Thyroid gland (tissue), 4 donors: ENCODE measurements around the gene SLC22A5. TPM values are rescaled to one million over a fixed set of nuclear protein-coding genes. Genes with fewer than 3 reads are reported as not detected.

ENCODE experiments used
- DNase-seq, 2 donors: peaks; one replicate each; pipeline ENCODE4 v3.0.0-alpha.2; 2019
- H3K27ac ChIP-seq, 3 donors: fragments of 200-600 bp; sonication (generic); 1 replicate in 2 of 3; 2 replicates in 1 of 3; pipeline ENCODE4 v1.5.1; 2016 to 2019; ENCODE audit warnings: mild to moderate bottlenecking in 1 of 3, moderate library complexity in 1 of 3
- H3K27me3 ChIP-seq: fragments of 200-600 bp; sonication (generic); one replicate; pipeline ENCODE4 v1.5.1; 2019
- H3K36me3 ChIP-seq, 2 donors: fragments of 200-600 bp; sonication (generic); one replicate each; pipeline ENCODE4 v1.5.1; 2016 to 2019
- H3K4me1 ChIP-seq, 2 donors: fragments of 200-600 bp; sonication (generic); one replicate each; pipeline ENCODE4 v1.5.1; 2017 to 2019
- H3K4me3 ChIP-seq, 3 donors: fragments of 200-600 bp; sonication (generic); replicated peaks in 1 of 3; 1 replicate in 2 of 3; 2 replicates in 1 of 3; pipeline ENCODE4 v1.5.1; 2016; ENCODE audit warnings: mild to moderate bottlenecking in 1 of 3
- H3K9me3 ChIP-seq: fragments of 200-600 bp; sonication (generic); one replicate; pipeline ENCODE4 v1.5.1; 2017
- POLR2A ChIP-seq, 2 donors: fragments of 450-650 bp; IDR thresholded peaks; one replicate each; pipeline ENCODE4 v1.6.1; 2017; ENCODE audit warnings: antibody characterized with exemption in 2 of 2, mild to moderate bottlenecking in 2 of 2, moderate library complexity in 1 of 2
- WGBS, 2 donors: methylation state at CpG; one replicate each; pipeline ENCODE4 v1.1.5; 2017; 5-methylcytosine and 5-hydroxymethylcytosine counted together
- intact Hi-C: fragments of 100-400 bp; cut with DNase I; formaldehyde crosslinking; loops from one replicate; pipeline ENCODE4 v1.15.1; 2023
- total RNA-seq, 4 donors: library from RNA; depleted of rRNA; stranded (reverse); fragments of >200 nt; gene quantifications; one replicate each; pipeline ENCODE4 v1.2.3, GENCODE V29; 2016
- TF ChIP-seq, protein P1 (sequence below), 6 experiments: fragments of 200-600 bp in 3 of 6; fragments of 450-650 bp in 3 of 6; sonication (generic) in 3 of 6; IDR thresholded peaks; one replicate each; pipeline ENCODE4 v1.5.1; 2016 to 2019; ENCODE audit warnings: antibody characterized with exemption in 6 of 6, mild to moderate bottlenecking in 2 of 6, inconsistent platforms in 1 of 6, moderate library complexity in 1 of 6

The SLC22A5 gene
- total RNA-seq, 4 donors from 2014 or later, result 18.1 to 28.3 (median 24.2) TPM

DNA sequence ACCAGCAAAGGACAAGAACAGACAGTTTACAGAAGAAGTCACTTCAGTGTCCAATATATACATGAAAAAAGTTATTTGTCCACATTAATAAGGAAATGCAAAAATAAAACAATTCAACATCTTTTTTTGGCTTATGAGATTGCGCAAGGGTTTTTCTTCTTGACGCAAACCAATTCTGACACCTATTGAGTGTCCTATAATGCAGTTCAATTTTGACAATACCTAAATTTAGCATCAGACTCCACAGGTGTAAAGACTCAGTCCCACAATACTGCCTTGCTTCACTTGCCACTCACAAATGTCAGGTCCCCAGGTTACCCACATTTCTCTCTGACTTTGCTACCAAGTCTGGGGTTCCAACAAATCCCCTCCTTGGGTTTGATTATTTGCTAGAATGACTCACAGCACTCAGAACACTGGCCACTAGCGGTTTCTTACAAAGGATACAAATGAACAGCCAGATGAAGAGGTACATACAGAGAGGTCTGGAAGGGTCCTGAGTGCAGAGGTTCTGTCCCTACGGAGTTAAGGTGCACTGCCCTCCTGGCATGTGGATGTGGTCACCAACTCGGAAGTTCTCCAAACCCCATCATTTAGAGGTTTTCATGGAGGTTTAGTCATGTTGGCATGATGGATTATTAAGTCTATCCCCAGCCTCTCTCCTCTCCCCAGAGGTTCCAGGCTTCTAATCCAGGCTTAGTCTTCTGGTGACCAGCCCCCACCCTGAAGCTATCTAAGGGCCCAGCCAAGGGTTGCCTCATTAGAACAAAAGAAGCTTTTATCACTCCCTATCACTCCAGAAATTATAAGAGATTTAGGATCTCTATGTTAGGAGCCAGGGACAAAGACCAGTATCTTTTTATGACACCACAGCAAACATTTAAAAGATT is 27.0 kb upstream of the SLC22A5 start:
- DNase-seq, result no peak
- Histone ChIP-seq H3K4me1 (no peaks in the 10 kb centered on the region), H3K4me3 (no peak overlapping the region), H3K27ac (no peak overlapping the region), H3K36me3 (no peaks in the 10 kb centered on the region), H3K9me3 (no peaks in the 10 kb centered on the region), H3K27me3 (no peaks in the 10 kb centered on the region)
- intact Hi-C loops, result no loop called here
- TF ChIP-seq, protein P1, sequence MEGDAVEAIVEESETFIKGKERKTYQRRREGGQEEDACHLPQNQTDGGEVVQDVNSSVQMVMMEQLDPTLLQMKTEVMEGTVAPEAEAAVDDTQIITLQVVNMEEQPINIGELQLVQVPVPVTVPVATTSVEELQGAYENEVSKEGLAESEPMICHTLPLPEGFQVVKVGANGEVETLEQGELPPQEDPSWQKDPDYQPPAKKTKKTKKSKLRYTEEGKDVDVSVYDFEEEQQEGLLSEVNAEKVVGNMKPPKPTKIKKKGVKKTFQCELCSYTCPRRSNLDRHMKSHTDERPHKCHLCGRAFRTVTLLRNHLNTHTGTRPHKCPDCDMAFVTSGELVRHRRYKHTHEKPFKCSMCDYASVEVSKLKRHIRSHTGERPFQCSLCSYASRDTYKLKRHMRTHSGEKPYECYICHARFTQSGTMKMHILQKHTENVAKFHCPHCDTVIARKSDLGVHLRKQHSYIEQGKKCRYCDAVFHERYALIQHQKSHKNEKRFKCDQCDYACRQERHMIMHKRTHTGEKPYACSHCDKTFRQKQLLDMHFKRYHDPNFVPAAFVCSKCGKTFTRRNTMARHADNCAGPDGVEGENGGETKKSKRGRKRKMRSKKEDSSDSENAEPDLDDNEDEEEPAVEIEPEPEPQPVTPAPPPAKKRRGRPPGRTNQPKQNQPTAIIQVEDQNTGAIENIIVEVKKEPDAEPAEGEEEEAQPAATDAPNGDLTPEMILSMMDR (IDR thresholded peaks at IDR 0.05), result no peak
- no peak for TF ChIP-seq POLR2A (IDR thresholded peaks at IDR 0.05)
- WGBS, 2 donors, result 73 to 84% methylated on average over 5 of the region's 5 CpGs

- TF ChIP-seq POLR2A (IDR thresholded peaks at IDR 0.05), result no peak
- TF ChIP-seq, protein P1 (IDR thresholded peaks at IDR 0.05), result no peak
- intact Hi-C loops, result no loop called here
- H3K27me3 ChIP-seq, result no peaks in the 10 kb centered on the region
- 77 to 96% methylated on average over 5 of the region's 5 CpGs for WGBS, 2 donors
- DNase-seq, result no peak
- no peak overlapping the region for H3K4me3 ChIP-seq
- H3K4me1 ChIP-seq, result no peaks in the 10 kb centered on the region
- H3K27ac ChIP-seq, result no peak overlapping the region
- peaks cover 4 to 6% of the 10 kb centered on the region in 2 donors for H3K36me3 ChIP-seq
- H3K9me3 ChIP-seq, result no peaks in the 10 kb centered on the region
Observed at GRCh38 chr5:132344775-132345514, 24.6 kb upstream of the SLC22A5 start.

DNA sequence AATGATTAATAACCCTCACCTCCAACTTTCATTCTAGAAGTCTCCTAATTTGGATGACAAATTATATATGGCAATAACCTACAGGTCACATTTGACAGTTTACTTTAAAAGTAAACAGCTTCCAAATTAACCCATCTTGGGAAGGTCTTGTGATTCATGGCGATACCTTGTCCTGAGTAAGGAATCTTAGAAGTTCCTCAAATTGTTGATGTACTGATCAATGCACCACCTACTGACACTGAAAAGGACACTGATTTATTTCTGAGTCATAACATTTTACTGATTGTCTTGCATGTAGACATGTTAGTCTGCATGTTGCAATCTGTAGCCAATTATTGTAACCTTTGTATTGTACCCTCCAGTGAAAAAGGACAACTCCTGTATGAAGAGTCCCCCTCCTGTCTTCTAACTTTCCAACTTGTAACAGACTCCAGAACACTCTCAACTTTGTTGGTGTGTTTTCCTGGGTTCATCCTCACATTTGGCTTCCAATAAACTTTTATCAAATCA is 16.0 kb upstream of the SLC22A5 start:
- Histone ChIP-seq H3K9me3 (no peaks in the 10 kb centered on the region), H3K36me3 (peaks cover 4 to 6% of the 10 kb centered on the region in 2 donors), H3K4me1 (no peaks in the 10 kb centered on the region), H3K27ac (no peak overlapping the region), H3K27me3 (no peaks in the 10 kb centered on the region), H3K4me3 (no peak overlapping the region)
- no peak for TF ChIP-seq POLR2A (IDR thresholded peaks at IDR 0.05)
- TF ChIP-seq, protein P1 (IDR thresholded peaks at IDR 0.05), result no peak
- intact Hi-C loops, result no loop called here
- no peak for DNase-seq
- 97 to 100% methylated on average over 1 of the region's 1 CpG for WGBS, 2 donors

DNA sequence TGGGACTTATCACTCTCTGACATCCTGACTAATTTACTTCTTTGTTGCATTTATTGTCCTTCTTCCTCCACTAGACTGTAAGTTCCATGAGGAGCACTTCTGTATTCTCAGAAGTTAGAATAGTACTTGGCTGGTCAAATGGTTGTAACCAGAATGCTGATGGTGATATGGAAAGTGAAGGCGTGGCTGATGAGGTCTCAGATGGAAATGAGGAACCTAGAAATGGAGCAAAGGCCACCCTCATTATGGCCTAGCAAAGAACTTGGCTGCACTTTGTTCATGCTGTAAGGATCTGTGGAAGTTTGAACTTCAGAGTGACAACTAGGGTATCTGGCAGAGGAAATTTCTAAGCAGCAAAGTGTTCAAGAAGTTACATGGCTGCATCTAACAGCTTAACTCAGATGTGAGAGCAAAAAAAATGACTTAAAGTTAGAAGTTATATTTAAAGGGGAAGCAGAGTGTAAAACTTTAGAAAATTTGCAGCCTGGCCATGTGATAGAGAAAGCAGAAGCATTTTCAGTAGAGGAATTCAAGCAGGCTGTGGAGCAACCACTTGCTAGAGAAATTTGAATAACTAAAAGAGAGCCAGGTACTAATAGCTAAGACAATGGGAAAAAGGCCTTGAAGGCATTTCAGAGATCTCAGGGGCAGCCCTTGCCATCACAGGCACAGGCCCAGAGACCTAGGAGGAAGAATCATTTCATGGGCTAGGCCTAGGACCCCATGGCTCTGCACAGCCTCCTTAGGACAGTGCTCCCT is 14.9 kb upstream of the SLC22A5 start:
- Histone ChIP-seq H3K27ac (no peak overlapping the region), H3K4me1 (no peaks in the 10 kb centered on the region), H3K36me3 (no peaks in the 10 kb centered on the region), H3K27me3 (no peaks in the 10 kb centered on the region), H3K4me3 (no peak overlapping the region), H3K9me3 (no peaks in the 10 kb centered on the region)
- intact Hi-C loops, result no loop called here
- TF ChIP-seq, protein P1 (IDR thresholded peaks at IDR 0.05), result no peak
- no peak for TF ChIP-seq POLR2A (IDR thresholded peaks at IDR 0.05)
- 89 to 100% methylated on average over 1 of the region's 1 CpG for WGBS, 2 donors
- no peak for DNase-seq
